Endodermal cell (in vitro differentiated cells): ENCODE results near the gene TMEM165. TPM values are rescaled to one million over a fixed set of nuclear protein-coding genes. Genes with fewer than 3 reads are reported as not detected.

ENCODE experiments used
- DNase-seq: peaks from one replicate; pipeline ENCODE4 v3.0.0-alpha.2; 2017
- H3K27ac ChIP-seq: 2 replicates; pipeline ENCODE4 v1.5.1; 2013; ENCODE audit warnings: mild to moderate bottlenecking, low read depth, low read length, moderate library complexity
- H3K27me3 ChIP-seq: 2 replicates; pipeline ENCODE4 v1.6.1; 2013; ENCODE audit warnings: mild to moderate bottlenecking, low read length, moderate library complexity; ENCODE audit not compliant: insufficient read depth, control insufficient read depth, poor library complexity, severe bottlenecking
- H3K36me3 ChIP-seq: 2 replicates; pipeline ENCODE4 v1.7.0; 2013; ENCODE audit warnings: mild to moderate bottlenecking, low read length, moderate library complexity; ENCODE audit not compliant: control insufficient read depth, insufficient read depth
- H3K4me1 ChIP-seq: one replicate; pipeline ENCODE4 v1.7.0; 2013; ENCODE audit warnings: low read length; ENCODE audit not compliant: control insufficient read depth, insufficient read depth
- H3K4me3 ChIP-seq: 2 replicates; pipeline ENCODE4 v1.5.1; 2013; ENCODE audit warnings: mild to moderate bottlenecking, low read length, moderate library complexity
- H3K9ac ChIP-seq: 2 replicates; pipeline ENCODE4 v1.6.1; 2013; ENCODE audit warnings: mild to moderate bottlenecking, low read length, moderate library complexity; ENCODE audit not compliant: poor library complexity, severe bottlenecking; ENCODE audit errors: extremely low read depth
- H3K9me3 ChIP-seq: 2 replicates; pipeline ENCODE4 v1.6.1; 2013; ENCODE audit warnings: mild to moderate bottlenecking, low read length, moderate library complexity; ENCODE audit not compliant: control insufficient read depth
- H3K27ac Mint-ChIP-seq: 2 replicates; pipeline ENCODE4 v1.8.0; 2020; ENCODE audit warnings: mixed read lengths
- H3K27me3 Mint-ChIP-seq: 2 replicates; pipeline ENCODE4 v1.8.0; 2021; ENCODE audit warnings: mild to moderate bottlenecking, mixed read lengths; ENCODE audit not compliant: insufficient read depth
- H3K36me3 Mint-ChIP-seq: 2 replicates; pipeline ENCODE4 v1.8.0; 2020; ENCODE audit warnings: low read depth, mixed read lengths
- H3K4me1 Mint-ChIP-seq: 2 replicates; pipeline ENCODE4 v1.8.0; 2020; ENCODE audit warnings: mixed read lengths
- H3K4me3 Mint-ChIP-seq: 2 replicates; pipeline ENCODE4 v1.8.0; 2020; ENCODE audit warnings: mild to moderate bottlenecking, moderate library complexity, mixed read lengths
- H3K9me3 Mint-ChIP-seq: 2 replicates; pipeline ENCODE4 v1.8.0; 2020; ENCODE audit warnings: mild to moderate bottlenecking, mixed read lengths
- CTCF ChIP-seq: fragments of 200-600 bp; sonication (generic); conservative IDR thresholded peaks from 2 replicates; pipeline ENCODE4 v1.5.0; 2021; ENCODE audit warnings: antibody characterized with exemption, mild to moderate bottlenecking
- WGBS, 2 experiments: methylation state at CpG; one replicate each; pipeline versions ENCODE4 v1.1.5 to v1.1.7; 2013; ENCODE audit warnings: missing lambda C conversion rate in 2 of 2, mixed read lengths in 1 of 2; ENCODE audit not compliant: insufficient coverage in 1 of 2, insufficient read length in 1 of 2; 5-methylcytosine and 5-hydroxymethylcytosine counted together
- total RNA-seq, 2 donors: library from RNA; stranded (reverse); fragmentation: NEBNext Ultra II Directional in 1 of 2; extraction: Animal tissue kit (Norgen Biotek cat#: 25700) in 1 of 2; gene quantifications; 2 replicates in 1 of 2; 3 replicates in 1 of 2; pipeline ENCODE4 v1.2.1, GENCODE V29; 2021

TMEM165 gene
- total RNA-seq, 2 donors from 2014 or later: 90.5 to 100 TPM

- Histone ChIP-seq H3K36me3 (peaks cover 4% of the 10 kb centered on the region), H3K9ac (no peak overlapping the region), H3K27ac (no peak overlapping the region), H3K4me1 (peaks cover 13% of the 10 kb centered on the region), H3K4me3 (no peak overlapping the region), H3K27me3 (no peaks in the 10 kb centered on the region), H3K9me3 (no peaks in the 10 kb centered on the region)
- Mint-ChIP-seq H3K4me3 (no peak overlapping the region), H3K9me3 (no peaks in the 10 kb centered on the region), H3K4me1 (peaks cover 28% of the 10 kb centered on the region), H3K27me3 (no peaks in the 10 kb centered on the region), H3K27ac (peak overlapping the region; percentile 64), H3K36me3 (peaks cover 39% of the 10 kb centered on the region)
- no peak for DNase-seq
- 97 to 100% methylated on average over 8 to 9 of the region's 9 CpGs for WGBS, 2 experiments
- no peak for TF ChIP-seq CTCF
Observed at GRCh38 chr4:55363691-55364351, 31.9 kb upstream of the TMEM165 start.

GRCh38 chr4:55364691-55365344, 30.9 kb upstream of the TMEM165 start:
- H3K36me3 ChIP-seq: peaks cover 4% of the 10 kb centered on the region
- H3K4me3 ChIP-seq: peak overlapping the region; percentile 5
- no peak overlapping the region for H3K27ac ChIP-seq
- Mint-ChIP-seq H3K9me3 (no peaks in the 10 kb centered on the region), H3K4me1 (peaks cover 28% of the 10 kb centered on the region), H3K27ac (peak overlapping the region; percentile 69), H3K4me3 (no peak overlapping the region), H3K27me3 (no peaks in the 10 kb centered on the region), H3K36me3 (peaks cover 43% of the 10 kb centered on the region)
- H3K9ac ChIP-seq: no peak overlapping the region
- H3K27me3 ChIP-seq: no peaks in the 10 kb centered on the region
- TF ChIP-seq CTCF: no peak
- no peak for DNase-seq
- peaks cover 13% of the 10 kb centered on the region for H3K4me1 ChIP-seq
- H3K9me3 ChIP-seq: no peaks in the 10 kb centered on the region
- 83 to 89% methylated on average over 4 to 9 of the region's 9 CpGs for WGBS, 2 experiments

- Histone ChIP-seq H3K36me3 (peaks cover 4% of the 10 kb centered on the region), H3K4me3 (no peak overlapping the region), H3K4me1 (peaks cover 13% of the 10 kb centered on the region), H3K9ac (no peak overlapping the region), H3K27me3 (no peaks in the 10 kb centered on the region), H3K9me3 (no peaks in the 10 kb centered on the region), H3K27ac (no peak overlapping the region)
- Mint-ChIP-seq H3K36me3 (peaks cover 47% of the 10 kb centered on the region), H3K4me1 (peaks cover 28% of the 10 kb centered on the region), H3K9me3 (no peaks in the 10 kb centered on the region), H3K27ac (peak overlapping the region; percentile 69), H3K27me3 (no peaks in the 10 kb centered on the region), H3K4me3 (no peak overlapping the region)
- 88 to 93% methylated on average over 6 to 7 of the region's 7 CpGs for WGBS, 2 experiments
- TF ChIP-seq CTCF: no peak
- no peak for DNase-seq
Observed at GRCh38 chr4:55365345-55365728, 30.4 kb upstream of the TMEM165 start.
